Upper lobe of right lung (tissue), 1 donor: ENCODE data around the gene RERE. TPM values are rescaled to one million over a fixed set of nuclear protein-coding genes. Genes with fewer than 3 reads are reported as not detected.

Source experiments
- ATAC-seq: fragments of 200-7000 bp; cut with Tn5 transposase; one replicate; pipeline ENCODE4 v1.9.1; 2020; ENCODE audit warnings: mild to moderate bottlenecking, moderate library complexity
- DNase-seq: peaks from one replicate; pipeline ENCODE4 v3.0.0-alpha.2; 2020
- H3K27ac ChIP-seq: fragments of 200-600 bp; one replicate; pipeline ENCODE4 v1.8.0; 2022
- H3K27me3 ChIP-seq: fragments of 200-600 bp; one replicate; pipeline ENCODE4 v1.8.0; 2022; ENCODE audit warnings: mild to moderate bottlenecking
- H3K36me3 ChIP-seq: fragments of 200-600 bp; one replicate; pipeline ENCODE4 v1.8.0; 2022
- H3K4me1 ChIP-seq: fragments of 200-600 bp; one replicate; pipeline ENCODE4 v1.8.0; 2022
- H3K4me3 ChIP-seq: fragments of 200-600 bp; one replicate; pipeline ENCODE4 v1.8.0; 2022; ENCODE audit warnings: mild to moderate bottlenecking
- H3K9me3 ChIP-seq: fragments of 200-600 bp; one replicate; pipeline ENCODE4 v1.8.0; 2022
- CTCF ChIP-seq: fragments of 200-600 bp; IDR thresholded peaks from one replicate; pipeline ENCODE4 v1.8.0; 2022; ENCODE audit warnings: antibody characterized with exemption
- intact Hi-C: fragments of 100-400 bp; cut with DNase I; formaldehyde crosslinking; loops from one replicate; pipeline ENCODE4 v1.11.0; 2022
- total RNA-seq: library from RNA; stranded (reverse); fragmentation: NEBNext Ultra II Directional; extraction: Animal tissue kit (Norgen Biotek cat#: 25700); gene quantifications from one replicate; pipeline ENCODE4 v1.2.1, GENCODE V29; 2021
- donor health status: DM: no; HTN: yes; CAD: no; lungs with severe emphysema.

Gene RERE
- total RNA-seq, 1 donor from 2014 or later = 99.6 TPM

- Histone ChIP-seq H3K9me3 (no peaks in the 10 kb centered on the region), H3K27me3 (no peaks in the 10 kb centered on the region), H3K4me3 (no peak overlapping the region), H3K4me1 (peaks cover 17% of the 10 kb centered on the region), H3K36me3 (no peaks in the 10 kb centered on the region), H3K27ac (no peak overlapping the region)
- no peak for DNase-seq
- no peak for TF ChIP-seq CTCF
- no peak for ATAC-seq
- intact Hi-C loops = no loop called here
Measured at GRCh38 chr1:8471451-8471850, 346.0 kb downstream of the RERE start.

GRCh38 chr1:8468751-8469150 is 348.7 kb downstream of the RERE start:
- no peak for TF ChIP-seq CTCF
- no peak for ATAC-seq
- intact Hi-C loops = no loop called here

GRCh38 chr1:8467308-8467707 is 350.1 kb downstream of the RERE start:
- Histone ChIP-seq H3K9me3 (no peaks in the 10 kb centered on the region), H3K4me3 (no peak overlapping the region), H3K27ac (no peak overlapping the region), H3K27me3 (no peaks in the 10 kb centered on the region), H3K4me1 (peaks cover 50% of the 10 kb centered on the region), H3K36me3 (no peaks in the 10 kb centered on the region)
- intact Hi-C loops = no loop called here
- no peak for DNase-seq
- TF ChIP-seq CTCF = no peak
- ATAC-seq = no peak

More at GRCh38 chr1:8468751-8469150, 348.7 kb downstream of the RERE start:
- Histone ChIP-seq H3K27ac (no peak overlapping the region), H3K4me1 (peaks cover 36% of the 10 kb centered on the region), H3K9me3 (no peaks in the 10 kb centered on the region), H3K4me3 (no peak overlapping the region), H3K36me3 (no peaks in the 10 kb centered on the region), H3K27me3 (no peaks in the 10 kb centered on the region)
- no peak for DNase-seq

DNA sequence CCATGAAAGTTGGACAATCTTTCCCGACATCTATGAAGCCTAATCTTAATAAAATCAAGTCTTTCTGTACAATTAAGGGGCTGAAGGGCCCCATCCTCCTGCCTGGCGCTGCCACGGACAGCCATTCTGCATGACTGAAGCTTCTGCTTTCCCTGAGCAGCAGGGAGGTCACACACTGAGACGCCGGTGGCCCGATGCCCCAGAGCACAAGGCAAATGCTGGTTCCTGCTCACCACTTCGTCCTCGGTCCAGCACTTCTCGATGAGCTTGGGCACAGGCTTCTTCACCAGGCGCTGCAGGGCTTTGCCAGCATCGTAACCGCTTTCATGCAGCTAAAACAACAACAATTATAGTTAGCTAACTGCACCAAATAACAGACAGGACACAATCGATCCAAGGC is 351.7 kb downstream of the RERE start:
- ATAC-seq (no peak), DNase-seq (no peak)
- H3K27me3 ChIP-seq = no peaks in the 10 kb centered on the region
- peaks cover 66% of the 10 kb centered on the region for H3K4me1 ChIP-seq
- no peaks in the 10 kb centered on the region for H3K36me3 ChIP-seq
- H3K4me3 ChIP-seq = no peak overlapping the region
- intact Hi-C loops = no loop called here
- H3K9me3 ChIP-seq = no peaks in the 10 kb centered on the region
- no peak for TF ChIP-seq CTCF
- H3K27ac ChIP-seq = peak overlapping the region; percentile 81

DNA sequence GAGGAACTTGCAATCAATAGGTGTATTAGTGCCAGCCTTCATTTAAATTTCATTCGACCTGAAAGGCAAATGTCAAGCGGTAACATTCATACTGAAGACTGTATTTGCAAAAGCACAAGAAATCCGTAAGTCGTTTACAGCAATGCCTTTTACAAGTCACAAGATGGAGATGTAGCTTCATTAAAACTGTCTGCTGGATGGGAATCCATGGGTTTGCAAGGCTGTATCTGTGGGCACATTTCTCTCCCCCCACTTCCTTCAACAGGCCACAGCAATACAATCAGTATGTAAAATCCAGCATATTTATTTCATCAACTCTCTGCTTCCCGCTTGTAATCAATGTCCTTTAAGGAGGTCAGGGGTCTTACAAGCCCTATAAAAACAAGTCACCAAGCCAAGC is 352.4 kb downstream of the RERE start:
- DNase-seq (no peak), ATAC-seq (no peak)
- H3K36me3 ChIP-seq = no peaks in the 10 kb centered on the region
- H3K27me3 ChIP-seq = no peaks in the 10 kb centered on the region
- H3K4me1 ChIP-seq = peaks cover 73% of the 10 kb centered on the region
- TF ChIP-seq CTCF = peak; percentile 31
- peak overlapping the region; percentile 81 for H3K27ac ChIP-seq
- intact Hi-C loops = no loop called here
- no peaks in the 10 kb centered on the region for H3K9me3 ChIP-seq
- no peak overlapping the region for H3K4me3 ChIP-seq

DNA sequence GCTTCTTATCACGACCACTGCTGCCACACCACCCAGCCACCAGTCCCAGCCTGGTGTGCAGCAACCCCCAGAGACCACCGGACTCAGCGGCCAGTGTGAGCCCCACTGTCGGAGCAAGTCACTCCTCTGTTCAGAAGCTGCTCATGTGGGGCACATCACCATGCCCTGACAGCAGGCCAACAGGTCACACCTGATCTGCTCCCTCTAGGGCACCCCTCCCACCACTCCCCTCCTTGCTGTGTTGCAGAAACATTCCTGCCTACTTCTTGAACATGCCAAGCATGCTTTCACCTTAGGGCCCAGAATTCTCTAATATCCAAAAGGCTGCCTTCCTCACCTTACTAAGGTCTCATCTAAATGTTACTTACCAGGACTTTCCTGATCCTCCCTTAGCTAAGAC is 353.1 kb downstream of the RERE start:
- no peaks in the 10 kb centered on the region for H3K9me3 ChIP-seq
- peaks cover 73% of the 10 kb centered on the region for H3K4me1 ChIP-seq
- no peak overlapping the region for H3K4me3 ChIP-seq
- intact Hi-C loops = no loop called here
- peak overlapping the region; percentile 81 for H3K27ac ChIP-seq
- DNase-seq (peak; percentile 77), ATAC-seq (peak; percentile 93)
- H3K36me3 ChIP-seq = no peaks in the 10 kb centered on the region
- TF ChIP-seq CTCF = no peak
- no peaks in the 10 kb centered on the region for H3K27me3 ChIP-seq
